Thoracic aorta (tissue), 2 donors: Measurements from ENCODE around the gene CDKL2. TPM values are rescaled to one million over a fixed set of nuclear protein-coding genes. Genes with fewer than 3 reads are reported as not detected.
"Not testable (repeated sequence)": the region's sequence is repeated elsewhere in the genome, so short reads cannot be mapped to it uniquely, and the experiment has no call there.

Experiments used
- ATAC-seq: fragments of 150-250 bp; one replicate; pipeline ENCODE4 v1.8.0; 2017; ENCODE audit warnings: low read depth; ENCODE audit not compliant: insufficient number of reproducible peaks, low FRiP score
- DNase-seq: peaks from one replicate; pipeline ENCODE4 v3.0.0-alpha.2; 2020; ENCODE audit warnings: low spot score
- H3K27ac ChIP-seq, 2 donors: fragments of 200-600 bp; sonication (generic); 1 replicate in 1 of 2; 2 replicates in 1 of 2; pipeline ENCODE4 v1.5.1; 2016; ENCODE audit warnings: mild to moderate bottlenecking in 2 of 2, moderate library complexity in 2 of 2
- H3K27me3 ChIP-seq: fragments of 200-600 bp; sonication (generic); replicated peaks from 2 replicates; pipeline ENCODE4 v1.6.0; 2016; ENCODE audit warnings: mild to moderate bottlenecking; ENCODE audit not compliant: insufficient read depth
- H3K36me3 ChIP-seq: fragments of 200-600 bp; sonication (generic); one replicate; pipeline ENCODE4 v1.5.1; 2016
- H3K4me1 ChIP-seq, 2 donors: fragments of 200-600 bp; sonication (generic); 1 replicate in 1 of 2; 2 replicates in 1 of 2; pipeline versions ENCODE4 v1.5.1 to v1.6.0; 2016; ENCODE audit warnings: low read depth in 2 of 2, mild to moderate bottlenecking in 1 of 2; ENCODE audit not compliant: control insufficient read depth in 1 of 2
- H3K4me3 ChIP-seq: fragments of 200-600 bp; sonication (generic); 2 replicates; pipeline ENCODE4 v1.5.1; 2016; ENCODE audit warnings: mild to moderate bottlenecking
- H3K9me3 ChIP-seq: fragments of 200-600 bp; sonication (generic); 2 replicates; pipeline ENCODE4 v1.5.1; 2016
- CTCF ChIP-seq: fragments of 200-600 bp; sonication (generic); IDR thresholded peaks from one replicate; pipeline ENCODE4 v1.5.1; 2019; ENCODE audit warnings: antibody characterized with exemption
- total RNA-seq, 2 donors: library from RNA; depleted of rRNA; stranded (reverse); fragments of >200 nt; gene quantifications; one replicate each; pipeline versions ENCODE4 v1.1.0 to v1.2.3, GENCODE V29; 2016

Gene CDKL2
- total RNA-seq, 2 donors from 2014 or later: 3.1 to 4.7 TPM

DNA sequence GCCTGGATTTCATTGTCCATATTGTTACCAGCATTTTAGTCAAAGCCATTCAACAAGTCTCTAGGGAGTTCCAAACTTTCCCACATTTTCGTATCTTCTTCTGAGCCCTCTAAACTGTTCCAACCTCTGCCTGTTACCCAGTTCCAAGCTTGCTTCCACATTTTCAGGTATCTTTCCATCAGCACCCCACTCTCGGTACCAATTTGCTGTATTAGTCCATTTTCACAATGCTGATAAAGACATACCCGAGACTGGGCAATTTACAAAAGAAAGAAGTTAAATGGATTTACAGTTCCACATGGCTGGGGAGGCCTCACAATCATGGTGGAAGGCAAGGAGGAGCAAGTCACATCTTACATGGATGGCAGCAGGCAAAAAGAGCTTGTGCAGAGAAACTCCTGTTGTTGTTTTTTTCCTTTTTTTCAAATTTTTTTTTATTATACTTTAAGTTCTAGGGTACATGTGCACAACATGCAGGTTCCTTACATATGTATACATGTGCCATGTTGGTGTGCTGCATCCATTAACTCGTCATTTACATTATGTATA is 96.9 kb downstream of the CDKL2 start:
- H3K9me3 ChIP-seq: peaks cover 10% of the 10 kb centered on the region
- not testable (repeated sequence) for DNase-seq, H3K4me3 ChIP-seq, ATAC-seq, H3K4me1 ChIP-seq, H3K27me3 ChIP-seq, H3K27ac ChIP-seq
- H3K36me3 ChIP-seq: peaks cover 27% of the 10 kb centered on the region

GRCh38 chr4:75531536-75532143 is 98.7 kb downstream of the CDKL2 start:
- not testable (repeated sequence) for H3K27ac ChIP-seq, H3K27me3 ChIP-seq, ATAC-seq, H3K4me1 ChIP-seq, DNase-seq, H3K4me3 ChIP-seq
- Histone ChIP-seq H3K36me3 (peaks cover 37% of the 10 kb centered on the region), H3K9me3 (peaks cover 10% of the 10 kb centered on the region)

DNA sequence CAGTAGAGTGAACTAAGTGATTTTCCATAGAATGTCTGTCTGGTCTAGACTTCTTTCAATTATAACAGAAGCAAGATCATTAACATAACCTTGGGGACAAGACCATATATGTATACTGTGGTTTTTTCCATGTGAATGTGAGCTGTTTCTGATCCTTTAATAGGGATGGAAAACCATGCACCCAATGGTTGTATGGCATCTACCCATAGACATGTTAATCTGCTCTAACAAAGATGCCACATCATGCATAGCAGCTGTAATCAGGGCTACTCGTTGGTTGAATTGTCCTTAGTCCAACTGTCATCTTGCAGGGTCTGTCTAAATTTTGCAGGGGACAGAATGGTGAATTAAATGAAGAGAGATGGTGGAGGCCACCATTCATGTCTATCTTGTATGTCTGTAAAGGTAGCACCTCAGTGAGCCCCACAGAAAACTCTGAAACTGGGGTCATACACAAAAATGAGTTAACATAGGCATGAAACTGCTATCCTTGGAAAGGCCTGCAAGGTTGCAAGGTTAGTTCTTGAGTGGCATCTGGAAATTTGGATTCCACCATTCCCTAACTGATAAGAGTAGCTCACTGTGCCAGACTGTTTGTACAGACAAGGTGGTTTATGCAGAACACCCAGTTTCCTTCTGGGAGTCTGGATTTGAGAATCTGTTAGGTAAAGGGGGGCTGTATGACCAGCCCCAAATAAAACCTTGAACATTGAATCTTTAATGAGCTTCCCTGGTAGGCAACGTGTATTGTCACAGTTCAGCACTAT is 99.6 kb downstream of the CDKL2 start:
- Histone ChIP-seq H3K27ac (no peak overlapping the region), H3K4me1 (no peaks in the 10 kb centered on the region)
- TF ChIP-seq CTCF: no peak

More for the DNA sequence above, 99.6 kb downstream of the CDKL2 start:
- DNase-seq (no peak), ATAC-seq (no peak)
- Histone ChIP-seq H3K9me3 (peaks cover 10% of the 10 kb centered on the region), H3K36me3 (peaks cover 39% of the 10 kb centered on the region), H3K4me3 (no peak overlapping the region), H3K27me3 (no peaks in the 10 kb centered on the region)

Other genes with a start within 250 kb of the CDKL2 start
- gene RCHY1, start 116.1 kb downstream of the CDKL2 start, total RNA-seq: 10 to 100 TPM; 17.6 to 25.0 TPM
- 10 to 100 TPM; 13.4 to 37.0 TPM for gene THAP6, start 116.1 kb downstream of the CDKL2 start, total RNA-seq
- not detected for gene ODAPH, start 74.5 kb downstream of the CDKL2 start, total RNA-seq
- gene G3BP2, start 42.9 kb upstream of the CDKL2 start, total RNA-seq: 100 to 1,000 TPM in 1 of 2 donors, 10 to 100 TPM in 1; 71.9 to 126 TPM
- 10 to 100 TPM; 68.0 to 85.9 TPM for gene USO1, start 94.0 kb upstream of the CDKL2 start, total RNA-seq